IMR-90 (cell line): ENCODE data around the gene TEP1. TPM values are rescaled to one million over a fixed set of nuclear protein-coding genes. Genes with fewer than 3 reads are reported as not detected.

ENCODE experiments used
- ATAC-seq: fragments of 200-7000 bp; cut with Tn5 transposase; 2 replicates; pipeline ENCODE4 v1.9.1; 2020; ENCODE audit warnings: low read depth, mild to moderate bottlenecking, moderate library complexity
- BruUV-seq: library from RNA; stranded (reverse); fragments of 400-500 nt; replicated peaks from 2 replicates; lab custom pipeline; 2021; lab: Mats Ljungman, UMichigan
- CTCF ChIA-PET: fragments of 300-600 bp; formaldehyde crosslinking; extraction: SDS; loops from one replicate; lab custom pipeline; 2021; ENCODE audit warnings: antibody characterized with exemption; lab: Yijun Ruan, JAX
- POLR2A ChIA-PET: fragments of 300-600 bp; sonication (Branson Sonifier 250); formaldehyde crosslinking; loops from one replicate; lab custom pipeline; 2022; ENCODE audit warnings: antibody characterized with exemption; ENCODE audit not compliant: unreplicated experiment; lab: Charles Lee
- DNase-seq: peaks from one replicate; pipeline ENCODE4 v3.0.0; 2013
- H2AFZ ChIP-seq: replicated peaks from 2 replicates; pipeline ENCODE3; 2013; ENCODE audit warnings: low read length, mild to moderate bottlenecking; ENCODE audit not compliant: poor library complexity
- H2AK5ac ChIP-seq: 2 replicates; pipeline ENCODE4 v1.6.1; 2013; ENCODE audit warnings: low read depth, low read length, inconsistent platforms
- H2AK9ac ChIP-seq: replicated peaks from 2 replicates; pipeline ENCODE3; 2013; ENCODE audit warnings: mild to moderate bottlenecking, low read depth, low read length, moderate library complexity; ENCODE audit not compliant: poor library complexity
- H2BK120ac ChIP-seq: 2 replicates; pipeline ENCODE4 v1.6.1; 2013; ENCODE audit warnings: low read depth, low read length, inconsistent platforms
- H2BK15ac ChIP-seq: 3 replicates; pipeline ENCODE4 v1.6.1; 2013; ENCODE audit warnings: low read depth, low read length, inconsistent platforms
- H2BK20ac ChIP-seq: 2 replicates; pipeline ENCODE4 v1.6.1; 2013; ENCODE audit warnings: low read depth, mild to moderate bottlenecking, inconsistent platforms, low read length, moderate library complexity
- H2BK5ac ChIP-seq: 2 replicates; pipeline ENCODE4 v1.6.1; 2013; ENCODE audit warnings: mild to moderate bottlenecking, low read depth, low read length, inconsistent platforms; ENCODE audit not compliant: poor library complexity, severe bottlenecking
- H3K14ac ChIP-seq: replicated peaks from 2 replicates; pipeline ENCODE4 v1.6.1; 2013; ENCODE audit warnings: low read depth, low read length, inconsistent platforms
- H3K18ac ChIP-seq: 2 replicates; pipeline ENCODE4 v1.6.1; 2013; ENCODE audit warnings: low read depth, low read length, control low read depth
- H3K23ac ChIP-seq: 2 replicates; pipeline ENCODE4 v1.6.1; 2013; ENCODE audit warnings: low read depth, low read length, inconsistent platforms
- H3K27ac ChIP-seq: 2 replicates; pipeline ENCODE4 v1.5.1; 2013; ENCODE audit warnings: mild to moderate bottlenecking, control low read depth, low read length; ENCODE audit not compliant: insufficient read depth
- H3K27me3 ChIP-seq: 2 replicates; pipeline ENCODE4 v1.6.1; 2013; ENCODE audit warnings: low read length; ENCODE audit not compliant: control insufficient read depth, insufficient read depth
- H3K36me3 ChIP-seq: 2 replicates; pipeline ENCODE4 v1.6.1; 2013; ENCODE audit warnings: low read length, mixed read lengths; ENCODE audit not compliant: control insufficient read depth, insufficient read depth
- H3K4ac ChIP-seq: 2 replicates; pipeline ENCODE4 v1.6.1; 2013; ENCODE audit warnings: low read depth, low read length, inconsistent platforms
- H3K4me1 ChIP-seq: 2 replicates; pipeline ENCODE4 v1.6.1; 2013; ENCODE audit warnings: low read length, mixed read lengths; ENCODE audit not compliant: control insufficient read depth, insufficient read depth
- H3K4me2 ChIP-seq: 2 replicates; pipeline ENCODE4 v1.6.1; 2013; ENCODE audit warnings: low read depth, mild to moderate bottlenecking, control low read depth, low read length, moderate library complexity
- H3K4me3 ChIP-seq: 2 replicates; pipeline ENCODE4 v1.5.1; 2013; ENCODE audit warnings: low read depth, mild to moderate bottlenecking, control low read depth, low read length, moderate library complexity; ENCODE audit not compliant: insufficient read depth
- H3K56ac ChIP-seq: 2 replicates; pipeline ENCODE4 v1.6.1; 2013; ENCODE audit warnings: low read length, inconsistent platforms; ENCODE audit not compliant: insufficient read depth; ENCODE audit errors: extremely low read depth
- H3K79me1 ChIP-seq, 2 experiments: 2 replicates each; pipeline ENCODE4 v1.6.1; 2013; ENCODE audit warnings: low read length in 2 of 2, inconsistent platforms in 1 of 2, low read depth in 1 of 2
- H3K9ac ChIP-seq: 2 replicates; pipeline ENCODE4 v1.6.1; 2013; ENCODE audit warnings: low read depth, low read length, control low read depth
- H3K9me1 ChIP-seq: 2 replicates; pipeline ENCODE4 v1.6.1; 2013; ENCODE audit warnings: low read length, inconsistent platforms; ENCODE audit not compliant: insufficient read depth
- H3K9me3 ChIP-seq: 2 replicates; pipeline ENCODE4 v1.6.1; 2013; ENCODE audit warnings: low read length; ENCODE audit not compliant: control insufficient read depth, insufficient read depth
- H4K20me1 ChIP-seq: 2 replicates; pipeline ENCODE4 v1.6.1; 2013; ENCODE audit warnings: low read length, inconsistent platforms; ENCODE audit not compliant: insufficient read depth
- H4K5ac ChIP-seq: 2 replicates; pipeline ENCODE4 v1.6.1; 2013; ENCODE audit warnings: mild to moderate bottlenecking, low read depth, low read length, control low read depth
- H4K8ac ChIP-seq, 2 experiments: 2 replicates each; pipeline ENCODE4 v1.6.1; 2013; ENCODE audit warnings: low read depth in 2 of 2, low read length in 2 of 2, control low read depth in 1 of 2, inconsistent platforms in 1 of 2
- H4K91ac ChIP-seq: 2 replicates; pipeline ENCODE4 v1.6.1; 2013; ENCODE audit warnings: low read depth, low read length, inconsistent platforms; ENCODE audit not compliant: insufficient read depth
- CEBPB ChIP-seq: IDR thresholded peaks from 2 replicates; pipeline ENCODE4 v1.6.1; 2012; ENCODE audit warnings: low read depth, low read length, improper control_type of control experiment
- MAFK ChIP-seq: IDR thresholded peaks from 2 replicates; pipeline ENCODE4 v1.6.1; 2012; ENCODE audit warnings: low read depth, low read length, improper control_type of control experiment
- MAZ ChIP-seq: IDR thresholded peaks from 2 replicates; pipeline ENCODE4 v1.6.1; 2012; ENCODE audit warnings: low read depth, mild to moderate bottlenecking, low read length, improper control_type of control experiment, moderate library complexity, borderline replicate concordance
- POLR2A ChIP-seq: IDR thresholded peaks from 2 replicates; pipeline ENCODE4 v1.6.1; 2012; ENCODE audit warnings: mild to moderate bottlenecking, low read depth, low read length
- RCOR1 ChIP-seq: IDR thresholded peaks from 2 replicates; pipeline ENCODE4 v1.6.1; 2012; ENCODE audit warnings: mild to moderate bottlenecking, low read length, improper control_type of control experiment; ENCODE audit not compliant: insufficient replicate concordance
- RFX5 ChIP-seq: IDR thresholded peaks from 2 replicates; pipeline ENCODE4 v1.8.0; 2012; ENCODE audit warnings: low read depth, mild to moderate bottlenecking, low read length, moderate library complexity
- SMC3 ChIP-seq: fragments of 150-350 bp; IDR thresholded peaks from 2 replicates; pipeline ENCODE4 v1.6.1; 2016; ENCODE audit warnings: low read depth, mild to moderate bottlenecking, antibody characterized with exemption, low read length, moderate library complexity
- WGBS, 2 experiments: methylation state at CpG; one replicate each; pipeline versions ENCODE4 v1.1.5 to v1.1.7; 2013; ENCODE audit warnings: missing lambda C conversion rate in 2 of 2; ENCODE audit not compliant: insufficient read length in 1 of 2; ENCODE audit errors: extremely low coverage in 2 of 2; 5-methylcytosine and 5-hydroxymethylcytosine counted together
- dilution Hi-C: fragments of 300-500 bp; cut with HindIII; formaldehyde crosslinking; loops from one replicate; pipeline ENCODE4 v1.14.3; 2018; ENCODE audit warnings: low sequenced_read_pairs; ENCODE audit not compliant: unreplicated experiment
- in situ Hi-C: fragments of 300-500 bp; cut with MboI; formaldehyde crosslinking; loops from 3 replicates; pipeline ENCODE4 v1.14.3; 2019; ENCODE audit warnings: low sequenced_read_pairs, inconsistent platforms, mixed read lengths
- intact Hi-C: fragments of 100-400 bp; cut with micrococcal nuclease; formaldehyde crosslinking; loops from 2 replicates; pipeline ENCODE4 v1.10.0; 2022
- polyA plus RNA-seq, 3 experiments: library from polyadenylated mRNA; depleted of rRNA; stranded (reverse); fragments of >200 nt; gene quantifications; 2 replicates each; pipeline ENCODE4 v1.2.3, GENCODE V29; 2012; ENCODE audit warnings: low replicate concordance in 1 of 3
- total RNA-seq: library from RNA; depleted of rRNA; stranded (reverse); fragments of >200 nt; gene quantifications from 2 replicates; pipeline ENCODE4 v1.2.3, GENCODE V29; 2012
- TF ChIP-seq, protein P1 (sequence below): fragments of 150-350 bp; IDR thresholded peaks from 2 replicates; pipeline ENCODE4 v1.6.1; 2017; ENCODE audit warnings: mild to moderate bottlenecking, antibody characterized with exemption, low read length, low read depth

Gene TEP1
- total and polyA plus RNA-seq, 2 of the 4 experiments (the other 2 are of a cell fraction), result 10.7 to 12.4 TPM

GRCh38 chr14:20435582-20436362 lies 22.5 kb upstream of the TEP1 start, which contains the start of gene KLHL33:
Gene KLHL33 (minus strand): TSS chr14:20436166. CDS start chr14:20435811, 355 bp downstream.
- Histone ChIP-seq H4K8ac (peak within 1 kb of the TSS in 1 of 2 experiments; percentile 27; a peak in 1 of 4 replicates), H2BK120ac (no peak within 1 kb of the TSS), H2AK9ac (peak within 1 kb of the TSS; percentile 48), H3K4me2 (peak within 1 kb of the TSS; percentile 23; the same call in 1 of the 2 replicates), H2AK5ac (no peak within 1 kb of the TSS; the same call in 1 of the 2 replicates), H3K4me1 (peaks cover 2% of the 10 kb centered on the region; the same call in 1 of the 2 replicates), H3K18ac (no peak within 1 kb of the TSS), H3K4me3 (no peak within 1 kb of the TSS; the same call in 1 of the 2 replicates), H3K56ac (no peak within 1 kb of the TSS), H4K5ac (no peak within 1 kb of the TSS), H3K27ac (no peak within 1 kb of the TSS), H2BK15ac (no peak within 1 kb of the TSS), H3K79me1 (no peaks in the 10 kb centered on the region), H3K4ac (no peak within 1 kb of the TSS), H2AFZ (peak within 1 kb of the TSS; percentile 85), H2BK5ac (no peak within 1 kb of the TSS), H3K9me3 (no peaks in the 10 kb centered on the region), H3K9me1 (no peaks in the 10 kb centered on the region), H4K20me1 (no peaks in the 10 kb centered on the region), H3K9ac (no peak within 1 kb of the TSS), H3K23ac (no peak within 1 kb of the TSS), H3K36me3 (no peaks in the 10 kb centered on the region), H3K14ac (no peak within 1 kb of the TSS; the same call in 1 of the 2 replicates), H2BK20ac (no peak within 1 kb of the TSS), H3K27me3 (peaks cover 8% of the 10 kb centered on the region; the same call in 1 of the 2 replicates), H4K91ac (no peak within 1 kb of the TSS)
- no peak for DNase-seq
- ChIA-PET CTCF (no interaction called here), POLR2A (interaction anchor here (1.1 kb wide), 1 partner anchor 23 kb away, joined by 7 read pairs; no protein-coding TSS in a partner anchor)
- TF ChIP-seq RFX5, result no peak
- TF ChIP-seq MAZ, result no peak
- TF ChIP-seq RCOR1, result no peak
- TF ChIP-seq, protein P1, sequence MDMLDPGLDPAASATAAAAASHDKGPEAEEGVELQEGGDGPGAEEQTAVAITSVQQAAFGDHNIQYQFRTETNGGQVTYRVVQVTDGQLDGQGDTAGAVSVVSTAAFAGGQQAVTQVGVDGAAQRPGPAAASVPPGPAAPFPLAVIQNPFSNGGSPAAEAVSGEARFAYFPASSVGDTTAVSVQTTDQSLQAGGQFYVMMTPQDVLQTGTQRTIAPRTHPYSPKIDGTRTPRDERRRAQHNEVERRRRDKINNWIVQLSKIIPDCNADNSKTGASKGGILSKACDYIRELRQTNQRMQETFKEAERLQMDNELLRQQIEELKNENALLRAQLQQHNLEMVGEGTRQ, result no peak
- no peak for TF ChIP-seq SMC3
- TF ChIP-seq MAFK, result no peak
- no peak for TF ChIP-seq CEBPB
- no peak for TF ChIP-seq POLR2A
- no TSS peak for BruUV-seq
- intact Hi-C loops, result no loop called here
- dilution Hi-C loops, result no loop called here
- ATAC-seq, result no peak; the same call in 1 of the 2 replicates
- WGBS, 2 experiments, result 67% methylated on average over 5 of the region's 17 CpGs; no CpG with 5 or more reads in 1 of the 2 experiments
- in situ Hi-C loops, result no loop called here
